IMR-90 (cell line): ENCODE measurements around the gene HSH2D. TPM values are rescaled to one million over a fixed set of nuclear protein-coding genes. Genes with fewer than 3 reads are reported as not detected.
A peak's percentile ranks its signal among the peaks of the same experiment; 100 is the strongest.

Source experiments
- ATAC-seq: fragments of 200-7000 bp; cut with Tn5 transposase; 2 replicates; pipeline ENCODE4 v1.9.1; 2020; ENCODE audit warnings: low read depth, mild to moderate bottlenecking, moderate library complexity
- BruUV-seq: library from RNA; stranded (reverse); fragments of 400-500 nt; replicated peaks from 2 replicates; lab custom pipeline; 2021; lab: Mats Ljungman, UMichigan
- CTCF ChIA-PET: fragments of 300-600 bp; formaldehyde crosslinking; extraction: SDS; loops from one replicate; lab custom pipeline; 2021; ENCODE audit warnings: antibody characterized with exemption; lab: Yijun Ruan, JAX
- POLR2A ChIA-PET: fragments of 300-600 bp; sonication (Branson Sonifier 250); formaldehyde crosslinking; loops from one replicate; lab custom pipeline; 2022; ENCODE audit warnings: antibody characterized with exemption; ENCODE audit not compliant: unreplicated experiment; lab: Charles Lee
- DNase-seq: peaks from one replicate; pipeline ENCODE4 v3.0.0; 2013
- H2AFZ ChIP-seq: replicated peaks from 2 replicates; pipeline ENCODE3; 2013; ENCODE audit warnings: low read length, mild to moderate bottlenecking; ENCODE audit not compliant: poor library complexity
- H2AK5ac ChIP-seq: 2 replicates; pipeline ENCODE4 v1.6.1; 2013; ENCODE audit warnings: low read depth, low read length, inconsistent platforms
- H2AK9ac ChIP-seq: replicated peaks from 2 replicates; pipeline ENCODE3; 2013; ENCODE audit warnings: mild to moderate bottlenecking, low read depth, low read length, moderate library complexity; ENCODE audit not compliant: poor library complexity
- H2BK120ac ChIP-seq: 2 replicates; pipeline ENCODE4 v1.6.1; 2013; ENCODE audit warnings: low read depth, low read length, inconsistent platforms
- H2BK15ac ChIP-seq: 3 replicates; pipeline ENCODE4 v1.6.1; 2013; ENCODE audit warnings: low read depth, low read length, inconsistent platforms
- H2BK20ac ChIP-seq: 2 replicates; pipeline ENCODE4 v1.6.1; 2013; ENCODE audit warnings: low read depth, mild to moderate bottlenecking, inconsistent platforms, low read length, moderate library complexity
- H2BK5ac ChIP-seq: 2 replicates; pipeline ENCODE4 v1.6.1; 2013; ENCODE audit warnings: mild to moderate bottlenecking, low read depth, low read length, inconsistent platforms; ENCODE audit not compliant: poor library complexity, severe bottlenecking
- H3K14ac ChIP-seq: replicated peaks from 2 replicates; pipeline ENCODE4 v1.6.1; 2013; ENCODE audit warnings: low read depth, low read length, inconsistent platforms
- H3K18ac ChIP-seq: 2 replicates; pipeline ENCODE4 v1.6.1; 2013; ENCODE audit warnings: low read depth, low read length, control low read depth
- H3K23ac ChIP-seq: 2 replicates; pipeline ENCODE4 v1.6.1; 2013; ENCODE audit warnings: low read depth, low read length, inconsistent platforms
- H3K27ac ChIP-seq: 2 replicates; pipeline ENCODE4 v1.5.1; 2013; ENCODE audit warnings: mild to moderate bottlenecking, control low read depth, low read length; ENCODE audit not compliant: insufficient read depth
- H3K27me3 ChIP-seq: 2 replicates; pipeline ENCODE4 v1.6.1; 2013; ENCODE audit warnings: low read length; ENCODE audit not compliant: control insufficient read depth, insufficient read depth
- H3K36me3 ChIP-seq: 2 replicates; pipeline ENCODE4 v1.6.1; 2013; ENCODE audit warnings: low read length, mixed read lengths; ENCODE audit not compliant: control insufficient read depth, insufficient read depth
- H3K4ac ChIP-seq: 2 replicates; pipeline ENCODE4 v1.6.1; 2013; ENCODE audit warnings: low read depth, low read length, inconsistent platforms
- H3K4me1 ChIP-seq: 2 replicates; pipeline ENCODE4 v1.6.1; 2013; ENCODE audit warnings: low read length, mixed read lengths; ENCODE audit not compliant: control insufficient read depth, insufficient read depth
- H3K4me2 ChIP-seq: 2 replicates; pipeline ENCODE4 v1.6.1; 2013; ENCODE audit warnings: low read depth, mild to moderate bottlenecking, control low read depth, low read length, moderate library complexity
- H3K4me3 ChIP-seq: 2 replicates; pipeline ENCODE4 v1.5.1; 2013; ENCODE audit warnings: low read depth, mild to moderate bottlenecking, control low read depth, low read length, moderate library complexity; ENCODE audit not compliant: insufficient read depth
- H3K56ac ChIP-seq: 2 replicates; pipeline ENCODE4 v1.6.1; 2013; ENCODE audit warnings: low read length, inconsistent platforms; ENCODE audit not compliant: insufficient read depth; ENCODE audit errors: extremely low read depth
- H3K79me1 ChIP-seq, 2 experiments: 2 replicates each; pipeline ENCODE4 v1.6.1; 2013; ENCODE audit warnings: low read length in 2 of 2, inconsistent platforms in 1 of 2, low read depth in 1 of 2
- H3K9ac ChIP-seq: 2 replicates; pipeline ENCODE4 v1.6.1; 2013; ENCODE audit warnings: low read depth, low read length, control low read depth
- H3K9me1 ChIP-seq: 2 replicates; pipeline ENCODE4 v1.6.1; 2013; ENCODE audit warnings: low read length, inconsistent platforms; ENCODE audit not compliant: insufficient read depth
- H3K9me3 ChIP-seq: 2 replicates; pipeline ENCODE4 v1.6.1; 2013; ENCODE audit warnings: low read length; ENCODE audit not compliant: control insufficient read depth, insufficient read depth
- H4K20me1 ChIP-seq: 2 replicates; pipeline ENCODE4 v1.6.1; 2013; ENCODE audit warnings: low read length, inconsistent platforms; ENCODE audit not compliant: insufficient read depth
- H4K5ac ChIP-seq: 2 replicates; pipeline ENCODE4 v1.6.1; 2013; ENCODE audit warnings: mild to moderate bottlenecking, low read depth, low read length, control low read depth
- H4K8ac ChIP-seq, 2 experiments: 2 replicates each; pipeline ENCODE4 v1.6.1; 2013; ENCODE audit warnings: low read depth in 2 of 2, low read length in 2 of 2, control low read depth in 1 of 2, inconsistent platforms in 1 of 2
- H4K91ac ChIP-seq: 2 replicates; pipeline ENCODE4 v1.6.1; 2013; ENCODE audit warnings: low read depth, low read length, inconsistent platforms; ENCODE audit not compliant: insufficient read depth
- BHLHE40 ChIP-seq: fragments of 150-350 bp; IDR thresholded peaks from 2 replicates; pipeline ENCODE4 v1.6.1; 2016; ENCODE audit warnings: mild to moderate bottlenecking, low read depth, low read length
- CEBPB ChIP-seq: IDR thresholded peaks from 2 replicates; pipeline ENCODE4 v1.6.1; 2012; ENCODE audit warnings: low read depth, low read length, improper control_type of control experiment
- CHD1 ChIP-seq: IDR thresholded peaks from 2 replicates; pipeline ENCODE4 v1.6.1; 2012; ENCODE audit warnings: low read depth, low read length, improper control_type of control experiment
- FOS ChIP-seq: fragments of 150-350 bp; IDR thresholded peaks from 2 replicates; pipeline ENCODE4 v1.6.1; 2016; ENCODE audit warnings: low read depth, low read length
- MAFK ChIP-seq: IDR thresholded peaks from 2 replicates; pipeline ENCODE4 v1.6.1; 2012; ENCODE audit warnings: low read depth, low read length, improper control_type of control experiment
- MAZ ChIP-seq: IDR thresholded peaks from 2 replicates; pipeline ENCODE4 v1.6.1; 2012; ENCODE audit warnings: low read depth, mild to moderate bottlenecking, low read length, improper control_type of control experiment, moderate library complexity, borderline replicate concordance
- MXI1 ChIP-seq: IDR thresholded peaks from 2 replicates; pipeline ENCODE4 v1.6.1; 2012; ENCODE audit warnings: low read depth, mild to moderate bottlenecking, low read length, moderate library complexity, borderline replicate concordance
- NFE2L2 ChIP-seq: fragments of 150-350 bp; IDR thresholded peaks from 2 replicates; pipeline ENCODE4 v1.6.1; 2016; ENCODE audit warnings: low read depth, mild to moderate bottlenecking, low read length
- POLR2A ChIP-seq: IDR thresholded peaks from 2 replicates; pipeline ENCODE4 v1.6.1; 2012; ENCODE audit warnings: mild to moderate bottlenecking, low read depth, low read length
- RAD21 ChIP-seq: IDR thresholded peaks from 2 replicates; pipeline ENCODE4 v1.6.1; 2012; ENCODE audit warnings: low read length, improper control_type of control experiment
- RFX5 ChIP-seq: IDR thresholded peaks from 2 replicates; pipeline ENCODE4 v1.8.0; 2012; ENCODE audit warnings: low read depth, mild to moderate bottlenecking, low read length, moderate library complexity
- SMC3 ChIP-seq: fragments of 150-350 bp; IDR thresholded peaks from 2 replicates; pipeline ENCODE4 v1.6.1; 2016; ENCODE audit warnings: low read depth, mild to moderate bottlenecking, antibody characterized with exemption, low read length, moderate library complexity
- WGBS, 2 experiments: methylation state at CpG; one replicate each; pipeline versions ENCODE4 v1.1.5 to v1.1.7; 2013; ENCODE audit warnings: missing lambda C conversion rate in 2 of 2; ENCODE audit not compliant: insufficient read length in 1 of 2; ENCODE audit errors: extremely low coverage in 2 of 2; 5-methylcytosine and 5-hydroxymethylcytosine counted together
- dilution Hi-C: fragments of 300-500 bp; cut with HindIII; formaldehyde crosslinking; loops from one replicate; pipeline ENCODE4 v1.14.3; 2018; ENCODE audit warnings: low sequenced_read_pairs; ENCODE audit not compliant: unreplicated experiment
- in situ Hi-C: fragments of 300-500 bp; cut with MboI; formaldehyde crosslinking; loops from 3 replicates; pipeline ENCODE4 v1.14.3; 2019; ENCODE audit warnings: low sequenced_read_pairs, inconsistent platforms, mixed read lengths
- intact Hi-C: fragments of 100-400 bp; cut with micrococcal nuclease; formaldehyde crosslinking; loops from 2 replicates; pipeline ENCODE4 v1.10.0; 2022
- polyA plus RNA-seq, 3 experiments: library from polyadenylated mRNA; depleted of rRNA; stranded (reverse); fragments of >200 nt; gene quantifications; 2 replicates each; pipeline ENCODE4 v1.2.3, GENCODE V29; 2012; ENCODE audit warnings: low replicate concordance in 1 of 3
- total RNA-seq: library from RNA; depleted of rRNA; stranded (reverse); fragments of >200 nt; gene quantifications from 2 replicates; pipeline ENCODE4 v1.2.3, GENCODE V29; 2012
- TF ChIP-seq, protein P1 (sequence below): fragments of 150-350 bp; IDR thresholded peaks from 2 replicates; pipeline ENCODE4 v1.6.1; 2016; ENCODE audit warnings: low read depth, mild to moderate bottlenecking, low read length, moderate library complexity, borderline replicate concordance
- TF ChIP-seq, protein P2 (sequence below): fragments of 150-350 bp; IDR thresholded peaks from 2 replicates; pipeline ENCODE4 v1.6.1; 2017; ENCODE audit warnings: mild to moderate bottlenecking, antibody characterized with exemption, low read length, low read depth

Gene HSH2D
- total and polyA plus RNA-seq, 2 of the 4 experiments (the other 2 are of a cell fraction): not detected

DNA sequence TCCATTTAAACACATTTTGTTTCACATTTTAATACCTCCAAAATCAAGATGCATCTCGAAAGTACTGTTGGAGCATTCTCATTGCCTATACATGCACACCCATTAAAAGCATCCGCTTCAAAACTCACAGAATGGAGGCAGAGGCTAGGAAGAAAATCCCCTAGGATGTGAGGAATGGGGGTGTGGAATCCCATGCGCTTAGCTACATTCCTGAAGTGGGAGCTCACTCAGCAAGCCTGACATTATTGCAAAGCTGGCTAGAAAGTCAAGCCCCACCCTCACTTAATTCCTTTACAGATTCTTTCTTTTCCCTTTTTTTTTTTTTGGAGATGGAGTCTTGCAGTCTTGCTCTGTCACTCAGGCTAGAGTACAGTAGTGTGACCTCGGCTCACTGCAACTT is 37.1 kb downstream of the HSH2D start (continued):
- TF ChIP-seq FOS (no peak), POLR2A (no peak)

DNA sequence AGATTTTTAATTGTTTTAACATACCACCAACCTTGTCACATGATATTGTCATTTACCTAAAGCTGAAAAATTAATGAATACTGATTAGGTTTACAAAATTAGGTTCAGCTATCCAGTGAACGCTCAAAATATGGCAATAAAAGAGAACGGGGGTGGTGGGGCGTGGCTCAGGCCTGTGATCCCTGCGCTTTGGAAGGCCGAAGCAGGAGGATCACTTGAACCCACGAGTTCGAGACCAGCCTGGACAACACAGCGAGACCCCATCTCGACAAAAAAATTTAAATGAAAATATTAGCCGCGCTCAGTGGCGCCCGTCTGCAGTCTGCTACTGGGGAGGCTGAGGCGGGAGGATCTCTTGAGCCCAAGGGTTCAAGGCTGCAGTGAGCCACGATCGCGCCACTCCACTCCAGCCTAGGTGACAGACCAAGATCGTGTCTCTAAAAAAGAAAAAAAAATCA is 41.2 kb downstream of the HSH2D start:
- POLR2A ChIA-PET: interaction anchor here (0.8 to 1.4 kb wide), 3 partner anchors 106 to 159 kb away, joined by 3 to 8 read pairs (median 3); no protein-coding TSS in a partner anchor
- Histone ChIP-seq H3K27ac (peak overlapping the region; percentile 60), H3K9me1 (peaks cover 7% of the 10 kb centered on the region; the same call in 1 of the 2 replicates)
- TF ChIP-seq MAZ: no peak
- no peak for TF ChIP-seq CEBPB
- no peak for TF ChIP-seq MXI1
- TF ChIP-seq SMC3: no peak
- no peak for TF ChIP-seq RAD21
- TF ChIP-seq RFX5: no peak
- TF ChIP-seq POLR2A: no peak
- TF ChIP-seq, protein P1, sequence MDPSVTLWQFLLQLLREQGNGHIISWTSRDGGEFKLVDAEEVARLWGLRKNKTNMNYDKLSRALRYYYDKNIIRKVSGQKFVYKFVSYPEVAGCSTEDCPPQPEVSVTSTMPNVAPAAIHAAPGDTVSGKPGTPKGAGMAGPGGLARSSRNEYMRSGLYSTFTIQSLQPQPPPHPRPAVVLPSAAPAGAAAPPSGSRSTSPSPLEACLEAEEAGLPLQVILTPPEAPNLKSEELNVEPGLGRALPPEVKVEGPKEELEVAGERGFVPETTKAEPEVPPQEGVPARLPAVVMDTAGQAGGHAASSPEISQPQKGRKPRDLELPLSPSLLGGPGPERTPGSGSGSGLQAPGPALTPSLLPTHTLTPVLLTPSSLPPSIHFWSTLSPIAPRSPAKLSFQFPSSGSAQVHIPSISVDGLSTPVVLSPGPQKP: no peak
- TF ChIP-seq, protein P2, sequence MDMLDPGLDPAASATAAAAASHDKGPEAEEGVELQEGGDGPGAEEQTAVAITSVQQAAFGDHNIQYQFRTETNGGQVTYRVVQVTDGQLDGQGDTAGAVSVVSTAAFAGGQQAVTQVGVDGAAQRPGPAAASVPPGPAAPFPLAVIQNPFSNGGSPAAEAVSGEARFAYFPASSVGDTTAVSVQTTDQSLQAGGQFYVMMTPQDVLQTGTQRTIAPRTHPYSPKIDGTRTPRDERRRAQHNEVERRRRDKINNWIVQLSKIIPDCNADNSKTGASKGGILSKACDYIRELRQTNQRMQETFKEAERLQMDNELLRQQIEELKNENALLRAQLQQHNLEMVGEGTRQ: no peak
- no peak for TF ChIP-seq BHLHE40
- TF ChIP-seq CHD1: no peak
- no peak for TF ChIP-seq MAFK
- TF ChIP-seq NFE2L2: no peak

More for the DNA sequence above, 41.2 kb downstream of the HSH2D start:
- peak overlapping the region; percentile 40 for H3K4me3 ChIP-seq
- H3K79me1 ChIP-seq: peaks cover 15 to 37% of the 10 kb centered on the region in 2 experiments
- no peak overlapping the region for H3K23ac ChIP-seq
- no peak overlapping the region for H3K56ac ChIP-seq
- no TSS peak for BruUV-seq
- no peaks in the 10 kb centered on the region for H3K9me3 ChIP-seq
- DNase-seq (no peak), ATAC-seq (no peak)
- peaks cover 5% of the 10 kb centered on the region; the same call in 1 of the 2 replicates for H3K4me1 ChIP-seq
- H4K5ac ChIP-seq: peak overlapping the region; percentile 85
- H2BK120ac ChIP-seq: 0 out of 2 replicates have a peak overlapping the region, but pooled peaks have one; percentile 30
- CTCF ChIA-PET: interaction anchor here (0.6 to 2.3 kb wide), 4 partner anchors 13 to 145 kb away, joined by 3 to 12 read pairs (median 4); partner anchors contain the start of gene AP1M1
- peak overlapping the region; percentile 77; the same call in 1 of the 2 replicates for H2AK5ac ChIP-seq
- in situ Hi-C loops: loop anchor here (5.0 to 25.0 kb wide), 5 partner anchors 72 to 1072 kb away; partner anchors contain the start of genes AKAP8L, CYP4F3, RAB8A and SYDE1
- H3K14ac ChIP-seq: peak overlapping the region; percentile 44
- H3K18ac ChIP-seq: no peak overlapping the region
- H3K9ac ChIP-seq: peak overlapping the region; percentile 44
- H2BK20ac ChIP-seq: no peak overlapping the region
- H2BK15ac ChIP-seq: no peak overlapping the region
- peak overlapping the region; percentile 92 for H2AFZ ChIP-seq
- peak overlapping the region; percentile 59 for H2BK5ac ChIP-seq
- H3K4me2 ChIP-seq: peak overlapping the region; percentile 72
- intact Hi-C loops: no loop called here
- H2AK9ac ChIP-seq: peak overlapping the region; percentile 93
- H4K20me1 ChIP-seq: peaks cover 6% of the 10 kb centered on the region; the same call in 1 of the 2 replicates
- dilution Hi-C loops: no loop called here
- H4K8ac ChIP-seq: peak overlapping the region; percentile 95 to 99
- peak overlapping the region; percentile 65 for H4K91ac ChIP-seq
- H3K4ac ChIP-seq: peak overlapping the region; percentile 61
- H3K27me3 ChIP-seq: no peaks in the 10 kb centered on the region
- H3K36me3 ChIP-seq: peaks cover 10% of the 10 kb centered on the region
- 51% methylated on average over 12 of the region's 18 CpGs; no CpG with 5 or more reads in 1 of the 2 experiments for WGBS, 2 experiments
